ENCODE data around the gene GARS1. TPM values are rescaled to one million over a fixed set of nuclear protein-coding genes. Genes with fewer than 3 reads are reported as not detected.

The GARS1 gene
- total RNA-seq, 1 donor from 2014 or later: 367 TPM

GRCh38 chr7:30644286-30644955, 49.7 kb downstream of the GARS1 start:
- Histone ChIP-seq H3K36me3 (ENCODE audit: control insufficient read depth, insufficient read depth, low read length) (no peaks in the 10 kb centered on the region), H3K4me3 (ENCODE audit: low read depth, low read length) (no peak overlapping the region), H3K27me3 (ENCODE audit: control insufficient read depth, insufficient read depth, low read length) (no peaks in the 10 kb centered on the region)
- FAIRE-seq: no peak
- no peak for DNase-seq (ENCODE audit: low read depth)
- no peak for TF ChIP-seq CTCF (IDR thresholded peaks at IDR 0.05; ENCODE audit: insufficient read depth, low read length, severe bottlenecking)

- DNase-seq (ENCODE audit: low read depth) (no peak), FAIRE-seq (no peak)
- Histone ChIP-seq H3K27me3 (ENCODE audit: control insufficient read depth, insufficient read depth, low read length) (no peaks in the 10 kb centered on the region), H3K4me3 (ENCODE audit: low read depth, low read length) (no peak overlapping the region), H3K36me3 (ENCODE audit: control insufficient read depth, insufficient read depth, low read length) (no peaks in the 10 kb centered on the region)
- no peak for TF ChIP-seq CTCF (IDR thresholded peaks at IDR 0.05; ENCODE audit: insufficient read depth, low read length, severe bottlenecking)
These were observed 51.0 kb downstream of the GARS1 start for GRCh38 chr7:30645661-30646060.

- H3K27me3 ChIP-seq (ENCODE audit: control insufficient read depth, insufficient read depth, low read length): no peaks in the 10 kb centered on the region
- TF ChIP-seq CTCF (IDR thresholded peaks at IDR 0.05; ENCODE audit: insufficient read depth, low read length, severe bottlenecking): no peak
- peak; percentile 77 for FAIRE-seq
- H3K36me3 ChIP-seq (ENCODE audit: control insufficient read depth, insufficient read depth, low read length): no peaks in the 10 kb centered on the region
- H3K4me3 ChIP-seq (ENCODE audit: low read depth, low read length): no peak overlapping the region
- no peak for DNase-seq (ENCODE audit: low read depth)
These were observed 51.5 kb downstream of the GARS1 start for GRCh38 chr7:30646154-30646553.

- TF ChIP-seq CTCF (IDR thresholded peaks at IDR 0.05; ENCODE audit: insufficient read depth, low read length, severe bottlenecking): no peak
- no peak for FAIRE-seq
- DNase-seq (ENCODE audit: low read depth): no peak
These were observed 53.1 kb downstream of the GARS1 start for GRCh38 chr7:30647589-30648364.

GRCh38 chr7:30648744-30649540, 54.3 kb downstream of the GARS1 start:
- no peak for TF ChIP-seq CTCF (IDR thresholded peaks at IDR 0.05; ENCODE audit: insufficient read depth, low read length, severe bottlenecking)
- no peaks in the 10 kb centered on the region for H3K27me3 ChIP-seq (ENCODE audit: control insufficient read depth, insufficient read depth, low read length)
- H3K36me3 ChIP-seq (ENCODE audit: control insufficient read depth, insufficient read depth, low read length): no peaks in the 10 kb centered on the region
- no peak overlapping the region for H3K4me3 ChIP-seq (ENCODE audit: low read depth, low read length)
- FAIRE-seq (no peak), DNase-seq (ENCODE audit: low read depth) (no peak)

More at GRCh38 chr7:30647589-30648364, 53.1 kb downstream of the GARS1 start:
- no peaks in the 10 kb centered on the region for H3K36me3 ChIP-seq (ENCODE audit: control insufficient read depth, insufficient read depth, low read length)
- H3K27me3 ChIP-seq (ENCODE audit: control insufficient read depth, insufficient read depth, low read length): no peaks in the 10 kb centered on the region
- no peak overlapping the region for H3K4me3 ChIP-seq (ENCODE audit: low read depth, low read length)

Data from bronchial epithelial cell (primary cell).